ENCODE data around the gene MAB21L4. TPM values are rescaled to one million over a fixed set of nuclear protein-coding genes. Genes with fewer than 3 reads are reported as not detected.
A peak's percentile ranks its signal among the peaks of the same experiment; 100 is the strongest.

Gene MAB21L4
- total RNA-seq, 4 donors from 2014 or later, result 0.33 to 0.81 TPM; not detected in 2

GRCh38 chr2:240900141-240900860, 4.3 kb upstream of the MAB21L4 start:
- no peaks in the 10 kb centered on the region for H3K36me3 ChIP-seq
- H3K4me1 ChIP-seq, result peaks cover 0 to 12% of the 10 kb centered on the region in 2 donors
- H3K27me3 ChIP-seq, result no peaks in the 10 kb centered on the region
- H3K4me3 ChIP-seq (replicated peaks in 1 of 3), result no peak overlapping the region
- H3K9me3 ChIP-seq, result no peaks in the 10 kb centered on the region
- TF ChIP-seq CTCF (IDR thresholded peaks at IDR 0.05) (no peak), POLR2A (IDR thresholded peaks at IDR 0.05) (no peak)
- intact Hi-C loops (cut with DNase I), result no loop called here
- H3K27ac ChIP-seq, result no peak overlapping the region
- DNase-seq, result no peak
- WGBS, 2 donors, result 87 to 89% methylated on average over 24 to 27 of the region's 27 CpGs

GRCh38 chr2:240899468-240899865, 3.5 kb upstream of the MAB21L4 start:
- Histone ChIP-seq H3K27me3 (no peaks in the 10 kb centered on the region), H3K27ac (no peak overlapping the region), H3K9me3 (no peaks in the 10 kb centered on the region), H3K4me1 (peaks cover 0 to 12% of the 10 kb centered on the region in 2 donors), H3K36me3 (no peaks in the 10 kb centered on the region), H3K4me3 (replicated peaks in 1 of 3) (no peak overlapping the region)
- no peak for DNase-seq
- 84 to 90% methylated on average over 15 to 17 of the region's 19 CpGs for WGBS, 2 donors
- TF ChIP-seq CTCF (IDR thresholded peaks at IDR 0.05), result no peak
- TF ChIP-seq POLR2A (IDR thresholded peaks at IDR 0.05), result no peak
- intact Hi-C loops (cut with DNase I), result no loop called here

DNA sequence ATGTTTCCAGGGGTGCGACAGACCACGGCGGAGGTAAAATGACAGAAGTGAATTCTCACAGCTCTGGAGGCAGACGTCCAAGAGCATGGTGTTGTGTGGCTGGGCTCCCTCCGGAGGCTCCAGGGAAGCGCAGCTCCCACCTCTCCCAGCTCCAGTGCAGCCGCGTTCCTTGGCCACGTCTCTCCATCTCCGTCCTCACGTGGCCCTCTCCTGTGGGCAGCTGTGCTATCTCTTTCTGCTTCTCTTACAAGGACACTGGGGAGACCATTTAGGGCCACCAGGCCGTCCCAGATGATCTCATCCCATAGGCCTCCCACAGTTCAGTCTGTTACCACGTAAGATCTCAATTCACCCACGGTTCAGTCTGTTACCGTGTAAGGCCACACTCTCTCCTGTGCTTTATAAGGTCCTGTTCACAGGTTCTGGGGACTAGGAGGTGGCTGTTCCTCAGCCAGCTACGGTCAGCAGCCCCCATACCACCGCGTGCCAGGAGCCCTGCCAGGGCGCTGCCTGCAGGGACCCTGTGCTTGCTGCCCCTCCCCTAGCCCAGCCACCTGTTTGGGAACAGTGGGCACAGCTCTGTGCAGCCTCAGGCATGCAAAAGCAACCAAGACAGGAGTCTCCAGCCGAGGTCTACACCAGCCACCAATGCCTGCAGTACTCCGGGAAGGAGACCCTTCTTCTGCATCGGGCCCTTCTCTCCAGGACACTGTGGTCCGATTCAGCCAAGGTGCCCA, 2.9 kb upstream of the MAB21L4 start:
- Histone ChIP-seq H3K27ac (no peak overlapping the region), H3K4me3 (replicated peaks in 1 of 3) (no peak overlapping the region)

GRCh38 chr2:240898108-240898730, 2.3 kb upstream of the MAB21L4 start:
- 82 to 86% methylated on average over 11 to 12 of the region's 17 CpGs for WGBS, 2 donors
- Histone ChIP-seq H3K4me3 (replicated peaks in 1 of 3) (no peak overlapping the region), H3K27me3 (no peaks in the 10 kb centered on the region), H3K36me3 (no peaks in the 10 kb centered on the region), H3K27ac (no peak overlapping the region), H3K9me3 (no peaks in the 10 kb centered on the region), H3K4me1 (peaks cover 0 to 20% of the 10 kb centered on the region in 2 donors)
- intact Hi-C loops (cut with DNase I), result no loop called here
- TF ChIP-seq CTCF (IDR thresholded peaks at IDR 0.05) (no peak), POLR2A (IDR thresholded peaks at IDR 0.05) (no peak)
- peak; percentile 20 to 33 for DNase-seq

More for the DNA sequence above, 2.9 kb upstream of the MAB21L4 start:
- no peak for DNase-seq
- intact Hi-C loops (cut with DNase I), result no loop called here
- Histone ChIP-seq H3K27me3 (no peaks in the 10 kb centered on the region), H3K36me3 (no peaks in the 10 kb centered on the region), H3K4me1 (peaks cover 0 to 13% of the 10 kb centered on the region in 2 donors), H3K9me3 (no peaks in the 10 kb centered on the region)
- WGBS, 2 donors, result 68 to 78% methylated on average over 19 to 21 of the region's 23 CpGs
- TF ChIP-seq POLR2A (IDR thresholded peaks at IDR 0.05) (no peak), CTCF (IDR thresholded peaks at IDR 0.05) (no peak)

Measured in thyroid gland (tissue), 4 donors.